ENCODE data around the gene PI4KB. TPM values are rescaled to one million over a fixed set of nuclear protein-coding genes. Genes with fewer than 3 reads are reported as not detected.
A peak's percentile ranks its signal among the peaks of the same experiment; 100 is the strongest.

The PI4KB gene
- total RNA-seq, 1 experiment from 2014 or later = 52.7 TPM

DNA sequence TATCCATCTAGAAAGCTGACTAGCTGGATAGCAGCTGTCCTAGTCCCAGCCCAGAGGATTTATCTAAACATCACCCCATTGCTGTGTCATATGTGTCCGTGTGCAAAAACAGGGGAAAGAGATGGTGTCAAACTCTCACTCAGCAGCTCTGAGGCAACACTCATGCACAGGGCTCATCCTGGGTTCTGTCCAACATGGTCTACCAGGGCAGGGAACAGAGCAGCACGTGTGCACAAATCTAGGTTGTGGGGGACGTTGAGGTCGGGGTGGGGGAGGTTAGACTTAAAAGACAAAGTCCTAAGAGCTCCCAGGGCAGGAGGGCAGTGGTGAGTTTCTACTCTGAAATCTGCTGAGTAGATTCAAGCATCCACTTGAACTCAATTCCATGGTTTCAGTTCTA lies 16.2 kb downstream of the PI4KB start:
- 0 out of 4 replicates have a peak overlapping the region, but pooled peaks of 1 of the 2 experiments have one; percentile 6 for H3K4me3 ChIP-seq (ENCODE audit: low read depth in 2 of 2, low read length in 2 of 2)
- ATAC-seq = no peak
- no peaks in the 10 kb centered on the region for H3K9me3 ChIP-seq (ENCODE audit: control insufficient read depth, insufficient read depth, low read depth, low read length)
- in situ Hi-C loops (cut with HindIII; ENCODE audit: low pct_unique_long_range_greater_than_20kb, low sequenced_read_pairs) = no loop called here
- intact Hi-C loops (cut with micrococcal nuclease; ENCODE audit: unreplicated experiment) = no loop called here
- BruUV-seq (replicated peaks) = no TSS peak
- H3K36me3 ChIP-seq (ENCODE audit: control insufficient read depth, insufficient read depth, low read length) = peaks cover 10% of the 10 kb centered on the region
- H3K27ac ChIP-seq (ENCODE audit: low read length) = no peak overlapping the region; the same call in 1 of the 2 replicates
- H3K27me3 ChIP-seq (ENCODE audit: control insufficient read depth, insufficient read depth, low read length) = no peaks in the 10 kb centered on the region
- ChIA-PET POLR2A (interaction anchor here (0.6 kb wide), 1 partner anchor 88 kb away, joined by 7 read pairs; no protein-coding TSS in a partner anchor), CTCF (interaction anchor here (2.0 kb wide), 1 partner anchor 30 kb away, joined by 8 read pairs; no protein-coding TSS in a partner anchor)
- peaks cover 16% of the 10 kb centered on the region for H3K4me1 ChIP-seq (ENCODE audit: control insufficient read depth, insufficient read depth, low read length)
- DNase-seq (ENCODE audit: low read depth, low spot score) = no peak
- TF ChIP-seq, protein P1, sequence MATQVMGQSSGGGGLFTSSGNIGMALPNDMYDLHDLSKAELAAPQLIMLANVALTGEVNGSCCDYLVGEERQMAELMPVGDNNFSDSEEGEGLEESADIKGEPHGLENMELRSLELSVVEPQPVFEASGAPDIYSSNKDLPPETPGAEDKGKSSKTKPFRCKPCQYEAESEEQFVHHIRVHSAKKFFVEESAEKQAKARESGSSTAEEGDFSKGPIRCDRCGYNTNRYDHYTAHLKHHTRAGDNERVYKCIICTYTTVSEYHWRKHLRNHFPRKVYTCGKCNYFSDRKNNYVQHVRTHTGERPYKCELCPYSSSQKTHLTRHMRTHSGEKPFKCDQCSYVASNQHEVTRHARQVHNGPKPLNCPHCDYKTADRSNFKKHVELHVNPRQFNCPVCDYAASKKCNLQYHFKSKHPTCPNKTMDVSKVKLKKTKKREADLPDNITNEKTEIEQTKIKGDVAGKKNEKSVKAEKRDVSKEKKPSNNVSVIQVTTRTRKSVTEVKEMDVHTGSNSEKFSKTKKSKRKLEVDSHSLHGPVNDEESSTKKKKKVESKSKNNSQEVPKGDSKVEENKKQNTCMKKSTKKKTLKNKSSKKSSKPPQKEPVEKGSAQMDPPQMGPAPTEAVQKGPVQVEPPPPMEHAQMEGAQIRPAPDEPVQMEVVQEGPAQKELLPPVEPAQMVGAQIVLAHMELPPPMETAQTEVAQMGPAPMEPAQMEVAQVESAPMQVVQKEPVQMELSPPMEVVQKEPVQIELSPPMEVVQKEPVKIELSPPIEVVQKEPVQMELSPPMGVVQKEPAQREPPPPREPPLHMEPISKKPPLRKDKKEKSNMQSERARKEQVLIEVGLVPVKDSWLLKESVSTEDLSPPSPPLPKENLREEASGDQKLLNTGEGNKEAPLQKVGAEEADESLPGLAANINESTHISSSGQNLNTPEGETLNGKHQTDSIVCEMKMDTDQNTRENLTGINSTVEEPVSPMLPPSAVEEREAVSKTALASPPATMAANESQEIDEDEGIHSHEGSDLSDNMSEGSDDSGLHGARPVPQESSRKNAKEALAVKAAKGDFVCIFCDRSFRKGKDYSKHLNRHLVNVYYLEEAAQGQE (IDR thresholded peaks at IDR 0.05; ENCODE audit: insufficient read depth in 1 of 2, low read depth in 2 of 2, low read length in 1 of 2) = no peak
- TF ChIP-seq SIN3A (IDR thresholded peaks at IDR 0.05; ENCODE audit: borderline replicate concordance, insufficient read depth, low read depth, low read length) (no peak), TCF7L2 (IDR thresholded peaks at IDR 0.05; ENCODE audit: low read depth, low read length) (no peak), POLR2AphosphoS5 (IDR thresholded peaks at IDR 0.05; ENCODE audit: low read depth, low read length) (no peak)
- TF ChIP-seq, protein P2, sequence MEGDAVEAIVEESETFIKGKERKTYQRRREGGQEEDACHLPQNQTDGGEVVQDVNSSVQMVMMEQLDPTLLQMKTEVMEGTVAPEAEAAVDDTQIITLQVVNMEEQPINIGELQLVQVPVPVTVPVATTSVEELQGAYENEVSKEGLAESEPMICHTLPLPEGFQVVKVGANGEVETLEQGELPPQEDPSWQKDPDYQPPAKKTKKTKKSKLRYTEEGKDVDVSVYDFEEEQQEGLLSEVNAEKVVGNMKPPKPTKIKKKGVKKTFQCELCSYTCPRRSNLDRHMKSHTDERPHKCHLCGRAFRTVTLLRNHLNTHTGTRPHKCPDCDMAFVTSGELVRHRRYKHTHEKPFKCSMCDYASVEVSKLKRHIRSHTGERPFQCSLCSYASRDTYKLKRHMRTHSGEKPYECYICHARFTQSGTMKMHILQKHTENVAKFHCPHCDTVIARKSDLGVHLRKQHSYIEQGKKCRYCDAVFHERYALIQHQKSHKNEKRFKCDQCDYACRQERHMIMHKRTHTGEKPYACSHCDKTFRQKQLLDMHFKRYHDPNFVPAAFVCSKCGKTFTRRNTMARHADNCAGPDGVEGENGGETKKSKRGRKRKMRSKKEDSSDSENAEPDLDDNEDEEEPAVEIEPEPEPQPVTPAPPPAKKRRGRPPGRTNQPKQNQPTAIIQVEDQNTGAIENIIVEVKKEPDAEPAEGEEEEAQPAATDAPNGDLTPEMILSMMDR (IDR thresholded peaks at IDR 0.05) = no peak

DNA sequence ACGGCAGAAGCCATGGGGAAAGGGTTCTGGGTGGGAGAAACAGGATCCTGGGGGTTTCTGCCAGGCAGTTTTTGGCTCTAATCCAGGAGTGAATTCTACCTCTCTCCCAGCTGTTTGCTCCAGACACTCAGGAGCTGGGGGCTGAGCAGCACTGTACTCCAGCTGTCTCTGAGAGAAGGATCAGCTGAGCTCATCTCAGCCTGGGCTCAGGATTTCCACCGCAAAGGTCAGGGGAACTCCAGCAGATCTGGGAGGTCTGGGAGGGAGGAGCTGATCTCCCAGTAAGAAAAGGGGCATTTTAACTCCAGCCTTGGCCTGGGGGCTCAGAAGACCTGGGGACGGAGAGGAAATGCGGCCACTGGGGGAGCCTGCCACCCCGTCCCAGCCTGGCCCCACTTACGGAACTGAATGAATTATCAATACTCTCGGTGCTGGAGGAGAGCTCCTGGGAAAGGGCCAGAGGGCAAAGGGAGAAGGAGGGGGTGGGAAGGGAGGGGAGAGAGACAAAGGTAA lies 17.3 kb downstream of the PI4KB start:
- no peak overlapping the region for H3K4me3 ChIP-seq (ENCODE audit: low read depth in 2 of 2, low read length in 2 of 2)
- no peak for ATAC-seq
- peaks cover 16% of the 10 kb centered on the region for H3K4me1 ChIP-seq (ENCODE audit: control insufficient read depth, insufficient read depth, low read length)
- no peak overlapping the region for H3K27ac ChIP-seq (ENCODE audit: low read length)
- no peak for DNase-seq (ENCODE audit: low read depth, low spot score)
- in situ Hi-C loops (cut with HindIII; ENCODE audit: low pct_unique_long_range_greater_than_20kb, low sequenced_read_pairs) = no loop called here
- peaks cover 16% of the 10 kb centered on the region for H3K36me3 ChIP-seq (ENCODE audit: control insufficient read depth, insufficient read depth, low read length)
- TF ChIP-seq, protein P1 (IDR thresholded peaks at IDR 0.05; ENCODE audit: insufficient read depth in 1 of 2, low read depth in 2 of 2, low read length in 1 of 2) = no peak
- TF ChIP-seq SIN3A (IDR thresholded peaks at IDR 0.05; ENCODE audit: borderline replicate concordance, insufficient read depth, low read depth, low read length) = no peak
- TF ChIP-seq, protein P2 (IDR thresholded peaks at IDR 0.05) = no peak
- TF ChIP-seq TCF7L2 (IDR thresholded peaks at IDR 0.05; ENCODE audit: low read depth, low read length) = no peak
- no peak for TF ChIP-seq POLR2AphosphoS5 (IDR thresholded peaks at IDR 0.05; ENCODE audit: low read depth, low read length)
- H3K27me3 ChIP-seq (ENCODE audit: control insufficient read depth, insufficient read depth, low read length) = no peaks in the 10 kb centered on the region
- CTCF ChIA-PET = interaction anchor here (2.0 kb wide), 1 partner anchor 31 kb away, joined by 8 read pairs; no protein-coding TSS in a partner anchor
- POLR2A ChIA-PET = no interaction called here
- no TSS peak for BruUV-seq (replicated peaks)
- no peaks in the 10 kb centered on the region for H3K9me3 ChIP-seq (ENCODE audit: control insufficient read depth, insufficient read depth, low read depth, low read length)
- intact Hi-C loops (cut with micrococcal nuclease; ENCODE audit: unreplicated experiment) = no loop called here
